ENCODE results near the gene EDC4.

The EDC4 gene

DNA sequence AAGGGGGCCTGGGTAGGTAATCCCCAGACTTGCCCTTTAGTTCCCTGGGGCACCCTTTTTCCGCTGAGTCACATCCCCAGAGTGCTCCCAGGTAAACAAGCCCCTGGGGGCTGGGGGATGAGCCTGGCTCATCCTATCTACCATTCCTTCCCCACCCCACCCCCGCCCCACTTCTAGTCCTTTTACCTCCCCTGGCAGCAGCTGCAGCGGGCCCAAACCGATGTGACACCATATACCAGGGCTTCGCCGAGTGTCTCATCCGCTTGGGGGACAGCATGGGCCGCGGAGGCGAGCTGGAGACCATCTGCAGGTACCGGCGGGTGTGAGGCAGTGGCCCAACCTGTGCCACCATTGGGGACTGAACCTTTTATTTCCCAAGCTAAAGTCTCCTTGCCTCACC, 12.7 kb downstream of the EDC4 start:
- CTCF ChIA-PET, result interaction anchor here (0.6 to 3.3 kb wide), 8 partner anchors 36 to 70 kb away, joined by 3 to 17 read pairs (median 4); partner anchors contain the start of gene PSMB10
- peaks cover 3% of the 10 kb centered on the region; the same call in 1 of the 2 replicates for H3K4me1 ChIP-seq (ENCODE audit: control insufficient read depth, insufficient read depth, low read length)
- no peak overlapping the region for H3K27ac ChIP-seq (ENCODE audit: extremely low read depth, low read depth, low read length)
- TF ChIP-seq, protein P1, sequence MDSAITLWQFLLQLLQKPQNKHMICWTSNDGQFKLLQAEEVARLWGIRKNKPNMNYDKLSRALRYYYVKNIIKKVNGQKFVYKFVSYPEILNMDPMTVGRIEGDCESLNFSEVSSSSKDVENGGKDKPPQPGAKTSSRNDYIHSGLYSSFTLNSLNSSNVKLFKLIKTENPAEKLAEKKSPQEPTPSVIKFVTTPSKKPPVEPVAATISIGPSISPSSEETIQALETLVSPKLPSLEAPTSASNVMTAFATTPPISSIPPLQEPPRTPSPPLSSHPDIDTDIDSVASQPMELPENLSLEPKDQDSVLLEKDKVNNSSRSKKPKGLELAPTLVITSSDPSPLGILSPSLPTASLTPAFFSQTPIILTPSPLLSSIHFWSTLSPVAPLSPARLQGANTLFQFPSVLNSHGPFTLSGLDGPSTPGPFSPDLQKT (IDR thresholded peaks at IDR 0.05; ENCODE audit: borderline replicate concordance, low read depth, low read length), result no peak
- no peak for TF ChIP-seq ZNF10 (tag by site-specific recombination; IDR thresholded peaks at IDR 0.05)
- no peak for TF ChIP-seq ZSCAN16 (tag by site-specific recombination; IDR thresholded peaks at IDR 0.05)
- TF ChIP-seq PRDM1 (tag by site-specific recombination; IDR thresholded peaks at IDR 0.05), result no peak
- no peak for TF ChIP-seq ZBTB10 (tag by site-specific recombination; IDR thresholded peaks at IDR 0.05)
- no peak for TF ChIP-seq SALL2 (tag by site-specific recombination; IDR thresholded peaks at IDR 0.05; ENCODE audit: borderline replicate concordance)
- TF ChIP-seq ZNF311 (tag by site-specific recombination; IDR thresholded peaks at IDR 0.05; ENCODE audit: borderline replicate concordance), result no peak
- TF ChIP-seq YY1 (tag by site-specific recombination; IDR thresholded peaks at IDR 0.05), result no peak
- peaks cover 0 to 51% of the 10 kb centered on the region in 2 experiments; a peak in 1 of 3 replicates for H3K36me3 ChIP-seq (ENCODE audit: control insufficient read depth in 2 of 2, insufficient read depth in 1 of 2, low read length in 2 of 2)
- H3K9me3 ChIP-seq (ENCODE audit: control insufficient read depth, insufficient read depth, low read depth, low read length), result no peaks in the 10 kb centered on the region
- POLR2A ChIA-PET, result interaction anchor here (0.6 to 1.3 kb wide), 4 partner anchors 13 to 642 kb away, joined by 3 to 4 read pairs (median 3); no protein-coding TSS in a partner anchor
- H3K4me3 ChIP-seq (ENCODE audit: low read depth, low read length), result no peak overlapping the region

DNA sequence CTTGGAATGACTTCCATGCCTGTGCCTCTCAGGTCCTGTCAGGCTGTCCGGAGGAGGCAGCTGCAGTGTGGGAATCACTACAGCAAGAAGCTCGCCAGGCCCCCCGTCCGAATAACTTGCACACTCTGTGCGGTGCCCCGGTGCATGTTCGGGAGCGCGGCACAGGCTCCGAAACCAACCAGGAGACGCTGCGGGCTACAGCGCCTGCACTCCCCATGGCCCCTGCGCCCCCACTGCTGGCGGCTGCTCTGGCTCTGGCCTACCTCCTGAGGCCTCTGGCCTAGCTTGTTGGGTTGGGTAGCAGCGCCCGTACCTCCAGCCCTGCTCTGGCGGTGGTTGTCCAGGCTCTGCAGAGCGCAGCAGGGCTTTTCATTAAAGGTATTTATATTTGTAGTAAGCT, 13.1 kb downstream of the EDC4 start:
- POLR2A ChIA-PET, result interaction anchor here (0.6 to 1.4 kb wide), 4 partner anchors 13 to 642 kb away, joined by 3 to 4 read pairs (median 4); no protein-coding TSS in a partner anchor
- Histone ChIP-seq H3K36me3 (ENCODE audit: control insufficient read depth in 2 of 2, insufficient read depth in 1 of 2, low read length in 2 of 2) (peaks cover 0 to 47% of the 10 kb centered on the region in 2 experiments; a peak in 1 of 3 replicates), H3K4me3 (ENCODE audit: low read depth, low read length) (no peak overlapping the region), H3K27ac (ENCODE audit: extremely low read depth, low read depth, low read length) (no peak overlapping the region), H3K4me1 (ENCODE audit: control insufficient read depth, insufficient read depth, low read length) (peaks cover 3% of the 10 kb centered on the region; the same call in 1 of the 2 replicates), H3K9me3 (ENCODE audit: control insufficient read depth, insufficient read depth, low read depth, low read length) (no peaks in the 10 kb centered on the region)
- CTCF ChIA-PET, result interaction anchor here (0.6 to 1.4 kb wide), 7 partner anchors 11 to 70 kb away, joined by 3 to 5 read pairs (median 3); no protein-coding TSS in a partner anchor
- no peak for TF ChIP-seq GLI4 (tag by site-specific recombination; IDR thresholded peaks at IDR 0.05)
- no peak for TF ChIP-seq SALL2 (tag by site-specific recombination; IDR thresholded peaks at IDR 0.05; ENCODE audit: borderline replicate concordance)
- TF ChIP-seq ZNF292 (tag by site-specific recombination; IDR thresholded peaks at IDR 0.05; ENCODE audit: borderline replicate concordance, low read depth), result no peak
- TF ChIP-seq ZNF747 (tag by site-specific recombination; IDR thresholded peaks at IDR 0.05), result no peak
- TF ChIP-seq ZNF558 (tag by site-specific recombination; IDR thresholded peaks at IDR 0.05), result no peak
- no peak for TF ChIP-seq ZNF433 (tag by site-specific recombination; IDR thresholded peaks at IDR 0.05; ENCODE audit: low read depth)
- TF ChIP-seq WT1 (tag by site-specific recombination; IDR thresholded peaks at IDR 0.05), result no peak
- TF ChIP-seq ZSCAN23 (tag by site-specific recombination; IDR thresholded peaks at IDR 0.05), result no peak
- TF ChIP-seq ZNF621 (tag by site-specific recombination; IDR thresholded peaks at IDR 0.05), result no peak
- no peak for TF ChIP-seq ZNF488 (tag by site-specific recombination; IDR thresholded peaks at IDR 0.05)
- TF ChIP-seq ZNF23 (tag by site-specific recombination; IDR thresholded peaks at IDR 0.05; ENCODE audit: borderline replicate concordance), result no peak
- TF ChIP-seq, protein P2, sequence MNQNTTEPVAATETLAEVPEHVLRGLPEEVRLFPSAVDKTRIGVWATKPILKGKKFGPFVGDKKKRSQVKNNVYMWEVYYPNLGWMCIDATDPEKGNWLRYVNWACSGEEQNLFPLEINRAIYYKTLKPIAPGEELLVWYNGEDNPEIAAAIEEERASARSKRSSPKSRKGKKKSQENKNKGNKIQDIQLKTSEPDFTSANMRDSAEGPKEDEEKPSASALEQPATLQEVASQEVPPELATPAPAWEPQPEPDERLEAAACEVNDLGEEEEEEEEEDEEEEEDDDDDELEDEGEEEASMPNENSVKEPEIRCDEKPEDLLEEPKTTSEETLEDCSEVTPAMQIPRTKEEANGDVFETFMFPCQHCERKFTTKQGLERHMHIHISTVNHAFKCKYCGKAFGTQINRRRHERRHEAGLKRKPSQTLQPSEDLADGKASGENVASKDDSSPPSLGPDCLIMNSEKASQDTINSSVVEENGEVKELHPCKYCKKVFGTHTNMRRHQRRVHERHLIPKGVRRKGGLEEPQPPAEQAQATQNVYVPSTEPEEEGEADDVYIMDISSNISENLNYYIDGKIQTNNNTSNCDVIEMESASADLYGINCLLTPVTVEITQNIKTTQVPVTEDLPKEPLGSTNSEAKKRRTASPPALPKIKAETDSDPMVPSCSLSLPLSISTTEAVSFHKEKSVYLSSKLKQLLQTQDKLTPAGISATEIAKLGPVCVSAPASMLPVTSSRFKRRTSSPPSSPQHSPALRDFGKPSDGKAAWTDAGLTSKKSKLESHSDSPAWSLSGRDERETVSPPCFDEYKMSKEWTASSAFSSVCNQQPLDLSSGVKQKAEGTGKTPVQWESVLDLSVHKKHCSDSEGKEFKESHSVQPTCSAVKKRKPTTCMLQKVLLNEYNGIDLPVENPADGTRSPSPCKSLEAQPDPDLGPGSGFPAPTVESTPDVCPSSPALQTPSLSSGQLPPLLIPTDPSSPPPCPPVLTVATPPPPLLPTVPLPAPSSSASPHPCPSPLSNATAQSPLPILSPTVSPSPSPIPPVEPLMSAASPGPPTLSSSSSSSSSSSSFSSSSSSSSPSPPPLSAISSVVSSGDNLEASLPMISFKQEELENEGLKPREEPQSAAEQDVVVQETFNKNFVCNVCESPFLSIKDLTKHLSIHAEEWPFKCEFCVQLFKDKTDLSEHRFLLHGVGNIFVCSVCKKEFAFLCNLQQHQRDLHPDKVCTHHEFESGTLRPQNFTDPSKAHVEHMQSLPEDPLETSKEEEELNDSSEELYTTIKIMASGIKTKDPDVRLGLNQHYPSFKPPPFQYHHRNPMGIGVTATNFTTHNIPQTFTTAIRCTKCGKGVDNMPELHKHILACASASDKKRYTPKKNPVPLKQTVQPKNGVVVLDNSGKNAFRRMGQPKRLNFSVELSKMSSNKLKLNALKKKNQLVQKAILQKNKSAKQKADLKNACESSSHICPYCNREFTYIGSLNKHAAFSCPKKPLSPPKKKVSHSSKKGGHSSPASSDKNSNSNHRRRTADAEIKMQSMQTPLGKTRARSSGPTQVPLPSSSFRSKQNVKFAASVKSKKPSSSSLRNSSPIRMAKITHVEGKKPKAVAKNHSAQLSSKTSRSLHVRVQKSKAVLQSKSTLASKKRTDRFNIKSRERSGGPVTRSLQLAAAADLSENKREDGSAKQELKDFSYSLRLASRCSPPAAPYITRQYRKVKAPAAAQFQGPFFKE (tag by site-specific recombination; IDR thresholded peaks at IDR 0.05; ENCODE audit: borderline replicate concordance), result no peak
- no peak for TF ChIP-seq KLF7 (tag by site-specific recombination; IDR thresholded peaks at IDR 0.05; ENCODE audit: borderline replicate concordance)
- TF ChIP-seq ATF2 (tag by site-specific recombination; IDR thresholded peaks at IDR 0.05; ENCODE audit: low read depth), result no peak
- TF ChIP-seq ZBTB17 (tag by site-specific recombination; IDR thresholded peaks at IDR 0.05), result no peak
